HepG2 (cell line): ENCODE results near the gene SPI1. TPM values are rescaled to one million over a fixed set of nuclear protein-coding genes. Genes with fewer than 3 reads are reported as not detected.

Source experiments
- CHD2 ChIP-seq: IDR thresholded peaks from 2 replicates; pipeline ENCODE4 v1.6.1; 2011; ENCODE audit warnings: low read depth, low read length, improper control_type of control experiment
- HOXD1 ChIP-seq: sonication (generic); formaldehyde crosslinking; IDR thresholded peaks from 2 replicates; pipeline ENCODE4 v1.5.0; 2020; ENCODE audit warnings: missing genetic modification reagents
- KDM2A ChIP-seq: sonication (generic); formaldehyde crosslinking; IDR thresholded peaks from 2 replicates; pipeline ENCODE4 v1.4.0; 2020; ENCODE audit warnings: low read depth, missing genetic modification reagents, borderline replicate concordance
- MAFG ChIP-seq: sonication (generic); formaldehyde crosslinking; IDR thresholded peaks from 2 replicates; pipeline ENCODE4 v1.5.1; 2020; ENCODE audit warnings: mild to moderate bottlenecking, missing genetic modification reagents
- MED1 ChIP-seq: sonication (generic); formaldehyde crosslinking; IDR thresholded peaks from 2 replicates; pipeline ENCODE4 v1.4.0; 2020; ENCODE audit warnings: missing genetic modification reagents
- MTA3 ChIP-seq: sonication (generic); formaldehyde crosslinking; IDR thresholded peaks from 2 replicates; pipeline ENCODE4 v1.4.0; 2020; ENCODE audit warnings: missing genetic modification reagents
- PHF20 ChIP-seq: sonication (generic); formaldehyde crosslinking; IDR thresholded peaks from 2 replicates; pipeline ENCODE4 v1.5.0; 2020; ENCODE audit warnings: mild to moderate bottlenecking, missing genetic modification reagents
- SMAD3 ChIP-seq: sonication (generic); formaldehyde crosslinking; IDR thresholded peaks from 2 replicates; pipeline ENCODE4 v1.4.0; 2020; ENCODE audit warnings: missing genetic modification reagents
- SNAI1 ChIP-seq: sonication (generic); formaldehyde crosslinking; IDR thresholded peaks from 2 replicates; pipeline ENCODE4 v1.5.0; 2020; ENCODE audit warnings: mild to moderate bottlenecking, missing genetic modification reagents, borderline replicate concordance
- TBP ChIP-seq: sonication (generic); formaldehyde crosslinking; IDR thresholded peaks from 2 replicates; pipeline ENCODE4 v1.5.0; 2020; ENCODE audit warnings: missing genetic modification reagents
- TBX2 ChIP-seq: sonication (generic); formaldehyde crosslinking; IDR thresholded peaks from 2 replicates; pipeline ENCODE4 v1.5.0; 2020; ENCODE audit warnings: missing genetic modification reagents, mild to moderate bottlenecking, borderline replicate concordance
- ZFP37 ChIP-seq: sonication (generic); formaldehyde crosslinking; IDR thresholded peaks from 2 replicates; pipeline ENCODE4 v1.4.0; 2020; ENCODE audit warnings: missing genetic modification reagents, borderline replicate concordance
- ZNF282 ChIP-seq: fragments of 450-650 bp; IDR thresholded peaks from 2 replicates; pipeline ENCODE4 v1.6.1; 2018; ENCODE audit not compliant: partially characterized antibody
- ZNF317 ChIP-seq: sonication (generic); formaldehyde crosslinking; IDR thresholded peaks from 2 replicates; pipeline ENCODE4 v1.5.0; 2020; ENCODE audit warnings: mild to moderate bottlenecking, missing genetic modification reagents
- ZNF724P ChIP-seq: sonication (generic); formaldehyde crosslinking; IDR thresholded peaks from 2 replicates; pipeline ENCODE4 v1.8.0; 2022; ENCODE audit warnings: missing genetic modification reagents, borderline replicate concordance
- ZNF749 ChIP-seq: sonication (generic); formaldehyde crosslinking; IDR thresholded peaks from 2 replicates; pipeline ENCODE4 v1.8.0; 2022; ENCODE audit warnings: mild to moderate bottlenecking, missing genetic modification reagents, moderate library complexity, borderline replicate concordance
- ZSCAN31 ChIP-seq: sonication (generic); formaldehyde crosslinking; IDR thresholded peaks from 2 replicates; pipeline ENCODE4 v1.5.0; 2020; ENCODE audit warnings: low read depth, mild to moderate bottlenecking, missing genetic modification reagents
- polyA plus RNA-seq, 8 experiments: library from polyadenylated mRNA; depleted of rRNA in 3 of 8; stranded (reverse) in 7 of 8; unstranded in 1 of 8; fragments of >200 nt; fragmentation: Illumina TruSeq in 4 of 8; extraction: Trizol in 4 of 8; gene quantifications; 2 replicates each; pipeline versions ENCODE4 v1.2.1 to v1.2.3, GENCODE V29; 2011 to 2016; ENCODE audit warnings: low read depth in 4 of 8, missing spikeins in 1 of 8, mixed read lengths in 1 of 8; ENCODE audit not compliant: insufficient read depth in 1 of 8
- total RNA-seq, 5 experiments: library from RNA; depleted of rRNA; stranded (reverse); fragments of >200 nt; fragmentation: Illumina TruSeq; extraction: Trizol; gene quantifications; 2 replicates each; pipeline ENCODE4 v1.2.3, GENCODE V29; 2016; ENCODE audit warnings: low read depth in 1 of 5
- TF ChIP-seq, protein P1 (sequence below): sonication (generic); formaldehyde crosslinking; IDR thresholded peaks from 2 replicates; pipeline ENCODE4 v1.4.0; 2020; ENCODE audit warnings: missing genetic modification reagents, borderline replicate concordance
- TF ChIP-seq, protein P2 (sequence below): sonication (generic); formaldehyde crosslinking; IDR thresholded peaks from 2 replicates; pipeline ENCODE4 v1.4.0; 2020; ENCODE audit warnings: low read depth, mild to moderate bottlenecking, missing genetic modification reagents
- TF ChIP-seq, protein P3 (sequence below): sonication (generic); formaldehyde crosslinking; IDR thresholded peaks from 2 replicates; pipeline ENCODE4 v1.8.0; 2022; ENCODE audit warnings: missing genetic modification reagents, mild to moderate bottlenecking, inconsistent platforms, borderline replicate concordance
- TF ChIP-seq, protein P4 (sequence below): IDR thresholded peaks from 2 replicates; pipeline ENCODE4 v1.6.1; 2018; ENCODE audit warnings: missing genetic modification reagents, mild to moderate bottlenecking, missing compliant biosample characterization

The SPI1 gene
- total and polyA plus RNA-seq, 2 of the 13 experiments (the other 11 are each of a cell fraction or from before 2014, with no cell fraction given): not detected

DNA sequence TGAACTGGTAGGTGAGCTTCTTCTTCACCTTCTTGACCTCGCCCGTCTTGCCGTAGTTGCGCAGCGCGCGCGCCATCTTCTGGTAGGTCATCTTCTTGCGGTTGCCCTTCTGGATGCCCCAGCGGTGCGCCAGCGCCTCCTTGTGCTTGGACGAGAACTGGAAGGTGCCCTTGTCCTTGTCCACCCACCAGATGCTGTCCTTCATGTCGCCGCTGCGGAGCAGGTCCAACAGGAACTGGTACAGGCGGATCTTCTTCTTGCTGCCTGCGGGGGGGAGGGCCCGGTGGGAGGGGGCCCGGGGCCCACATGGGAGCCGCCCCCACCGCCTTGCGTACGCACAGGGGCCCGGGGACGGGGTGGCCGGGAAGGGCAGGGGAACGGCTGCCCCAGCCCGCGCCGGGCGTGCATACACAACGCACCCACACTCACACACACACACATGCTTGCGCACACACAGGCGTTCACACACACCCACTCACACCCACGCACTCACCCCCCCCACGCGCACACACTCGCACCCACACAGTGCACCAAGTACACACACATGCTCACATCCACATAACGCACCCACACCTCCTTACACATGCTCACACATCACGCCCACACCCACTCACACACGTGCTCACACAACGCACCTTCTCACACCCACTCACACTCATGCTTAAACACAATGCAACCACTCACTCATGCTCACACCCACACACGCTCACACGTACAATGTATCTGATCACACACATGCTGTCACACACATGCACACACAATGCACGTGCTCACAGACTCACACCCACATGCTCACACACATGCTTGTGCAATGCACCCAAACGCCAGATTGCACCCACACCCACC is 22.8 kb downstream of the SPI1 start (continued):
- TF ChIP-seq ZNF317 (CRISPR knock-in tag) (no peak), KDM2A (peak; percentile 93), HOXD1 (CRISPR knock-in tag) (no peak), SNAI1 (CRISPR knock-in tag) (no peak), TBP (no peak), CHD2 (no peak), ZNF282 (no peak), MED1 (CRISPR knock-in tag) (0 out of 2 replicates have a peak, but pooled peaks have one; percentile 30), TBX2 (CRISPR knock-in tag) (peak; percentile 54; the same call in 1 of the 2 replicates), ZNF724P (no peak), ZFP37 (CRISPR knock-in tag) (no peak), MAFG (CRISPR knock-in tag) (no peak), ZSCAN31 (CRISPR knock-in tag) (peak; percentile 88; the same call in 1 of the 2 replicates), PHF20 (CRISPR knock-in tag) (peak; percentile 8; the same call in 1 of the 2 replicates), MTA3 (CRISPR knock-in tag) (no peak), ZNF749 (CRISPR knock-in tag) (0 out of 2 replicates have a peak, but pooled peaks have one; percentile 85), SMAD3 (no peak)
- TF ChIP-seq, protein P1, sequence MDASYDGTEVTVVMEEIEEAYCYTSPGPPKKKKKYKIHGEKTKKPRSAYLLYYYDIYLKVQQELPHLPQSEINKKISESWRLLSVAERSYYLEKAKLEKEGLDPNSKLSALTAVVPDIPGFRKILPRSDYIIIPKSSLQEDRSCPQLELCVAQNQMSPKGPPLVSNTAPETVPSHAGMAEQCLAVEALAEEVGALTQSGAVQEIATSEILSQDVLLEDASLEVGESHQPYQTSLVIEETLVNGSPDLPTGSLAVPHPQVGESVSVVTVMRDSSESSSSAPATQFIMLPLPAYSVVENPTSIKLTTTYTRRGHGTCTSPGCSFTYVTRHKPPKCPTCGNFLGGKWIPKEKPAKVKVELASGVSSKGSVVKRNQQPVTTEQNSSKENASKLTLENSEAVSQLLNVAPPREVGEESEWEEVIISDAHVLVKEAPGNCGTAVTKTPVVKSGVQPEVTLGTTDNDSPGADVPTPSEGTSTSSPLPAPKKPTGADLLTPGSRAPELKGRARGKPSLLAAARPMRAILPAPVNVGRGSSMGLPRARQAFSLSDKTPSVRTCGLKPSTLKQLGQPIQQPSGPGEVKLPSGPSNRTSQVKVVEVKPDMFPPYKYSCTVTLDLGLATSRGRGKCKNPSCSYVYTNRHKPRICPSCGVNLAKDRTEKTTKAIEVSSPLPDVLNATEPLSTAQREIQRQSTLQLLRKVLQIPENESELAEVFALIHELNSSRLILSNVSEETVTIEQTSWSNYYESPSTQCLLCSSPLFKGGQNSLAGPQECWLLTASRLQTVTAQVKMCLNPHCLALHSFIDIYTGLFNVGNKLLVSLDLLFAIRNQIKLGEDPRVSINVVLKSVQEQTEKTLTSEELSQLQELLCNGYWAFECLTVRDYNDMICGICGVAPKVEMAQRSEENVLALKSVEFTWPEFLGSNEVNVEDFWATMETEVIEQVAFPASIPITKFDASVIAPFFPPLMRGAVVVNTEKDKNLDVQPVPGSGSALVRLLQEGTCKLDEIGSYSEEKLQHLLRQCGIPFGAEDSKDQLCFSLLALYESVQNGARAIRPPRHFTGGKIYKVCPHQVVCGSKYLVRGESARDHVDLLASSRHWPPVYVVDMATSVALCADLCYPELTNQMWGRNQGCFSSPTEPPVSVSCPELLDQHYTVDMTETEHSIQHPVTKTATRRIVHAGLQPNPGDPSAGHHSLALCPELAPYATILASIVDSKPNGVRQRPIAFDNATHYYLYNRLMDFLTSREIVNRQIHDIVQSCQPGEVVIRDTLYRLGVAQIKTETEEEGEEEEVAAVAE (CRISPR knock-in tag): peak; percentile 52; the same call in 1 of the 2 replicates
- TF ChIP-seq, protein P2, sequence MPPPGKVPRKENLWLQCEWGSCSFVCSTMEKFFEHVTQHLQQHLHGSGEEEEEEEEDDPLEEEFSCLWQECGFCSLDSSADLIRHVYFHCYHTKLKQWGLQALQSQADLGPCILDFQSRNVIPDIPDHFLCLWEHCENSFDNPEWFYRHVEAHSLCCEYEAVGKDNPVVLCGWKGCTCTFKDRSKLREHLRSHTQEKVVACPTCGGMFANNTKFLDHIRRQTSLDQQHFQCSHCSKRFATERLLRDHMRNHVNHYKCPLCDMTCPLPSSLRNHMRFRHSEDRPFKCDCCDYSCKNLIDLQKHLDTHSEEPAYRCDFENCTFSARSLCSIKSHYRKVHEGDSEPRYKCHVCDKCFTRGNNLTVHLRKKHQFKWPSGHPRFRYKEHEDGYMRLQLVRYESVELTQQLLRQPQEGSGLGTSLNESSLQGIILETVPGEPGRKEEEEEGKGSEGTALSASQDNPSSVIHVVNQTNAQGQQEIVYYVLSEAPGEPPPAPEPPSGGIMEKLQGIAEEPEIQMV (CRISPR knock-in tag): no peak
- TF ChIP-seq, protein P3, sequence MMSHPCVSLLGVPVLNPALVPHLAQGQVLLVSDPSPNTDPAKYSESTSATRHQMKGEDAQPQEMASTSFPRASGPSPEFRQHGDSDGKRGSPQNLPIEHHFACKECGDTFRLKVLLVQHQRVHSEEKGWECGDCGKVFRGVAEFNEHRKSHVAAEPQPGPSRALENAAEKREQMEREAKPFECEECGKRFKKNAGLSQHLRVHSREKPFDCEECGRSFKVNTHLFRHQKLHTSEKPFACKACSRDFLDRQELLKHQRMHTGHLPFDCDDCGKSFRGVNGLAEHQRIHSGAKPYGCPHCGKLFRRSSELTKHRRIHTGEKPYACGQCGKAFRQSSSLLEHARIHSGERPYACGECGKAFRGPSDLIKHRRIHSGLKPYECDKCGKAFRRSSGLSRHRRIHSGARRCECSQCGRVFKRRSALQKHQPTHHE (CRISPR knock-in tag): no peak
- TF ChIP-seq, protein P4, sequence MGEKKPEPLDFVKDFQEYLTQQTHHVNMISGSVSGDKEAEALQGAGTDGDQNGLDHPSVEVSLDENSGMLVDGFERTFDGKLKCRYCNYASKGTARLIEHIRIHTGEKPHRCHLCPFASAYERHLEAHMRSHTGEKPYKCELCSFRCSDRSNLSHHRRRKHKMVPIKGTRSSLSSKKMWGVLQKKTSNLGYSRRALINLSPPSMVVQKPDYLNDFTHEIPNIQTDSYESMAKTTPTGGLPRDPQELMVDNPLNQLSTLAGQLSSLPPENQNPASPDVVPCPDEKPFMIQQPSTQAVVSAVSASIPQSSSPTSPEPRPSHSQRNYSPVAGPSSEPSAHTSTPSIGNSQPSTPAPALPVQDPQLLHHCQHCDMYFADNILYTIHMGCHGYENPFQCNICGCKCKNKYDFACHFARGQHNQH: peak; percentile 63; the same call in 1 of the 2 replicates
